HepG2 (cell line): ENCODE data around the gene ZNF175. TPM values are rescaled to one million over a fixed set of nuclear protein-coding genes. Genes with fewer than 3 reads are reported as not detected.

ENCODE experiments used
- ATF2 ChIP-seq: sonication (generic); formaldehyde crosslinking; IDR thresholded peaks from 2 replicates; pipeline ENCODE4 v1.4.0; 2020; ENCODE audit warnings: missing genetic modification reagents
- CREM ChIP-seq, 2 experiments: sonication (generic) in 1 of 2; formaldehyde crosslinking in 1 of 2; IDR thresholded peaks; 2 replicates each; pipeline versions ENCODE4 v1.4.0 to v1.6.1; 2016 to 2020; ENCODE audit warnings: antibody characterized with exemption in 1 of 2, mild to moderate bottlenecking in 1 of 2, missing genetic modification reagents in 1 of 2
- ELF1 ChIP-seq: sonication (generic); formaldehyde crosslinking; IDR thresholded peaks from 2 replicates; pipeline ENCODE4 v1.4.0; 2020; ENCODE audit warnings: missing genetic modification reagents
- GATAD1 ChIP-seq: IDR thresholded peaks from 2 replicates; pipeline ENCODE4 v1.6.1; 2016; ENCODE audit warnings: missing genetic modification reagents, missing compliant biosample characterization
- HCFC1 ChIP-seq: fragments of 150-350 bp; IDR thresholded peaks from 2 replicates; pipeline ENCODE4 v1.6.1; 2014; ENCODE audit warnings: low read depth, low read length
- HOXA3 ChIP-seq: sonication (generic); formaldehyde crosslinking; IDR thresholded peaks from 2 replicates; pipeline ENCODE4 v1.5.0; 2020; ENCODE audit warnings: missing genetic modification reagents
- KAT8 ChIP-seq: IDR thresholded peaks from 2 replicates; pipeline ENCODE4 v1.6.1; 2016; ENCODE audit warnings: missing genetic modification reagents, missing compliant biosample characterization
- KDM5B ChIP-seq: sonication (generic); formaldehyde crosslinking; IDR thresholded peaks from 2 replicates; pipeline ENCODE4 v1.4.0; 2020; ENCODE audit warnings: missing genetic modification reagents, mild to moderate bottlenecking, borderline replicate concordance
- MXI1 ChIP-seq: IDR thresholded peaks from 3 replicates; pipeline ENCODE4 v1.6.1; 2012; ENCODE audit warnings: low read depth, low read length, inconsistent platforms, borderline replicate concordance
- POLR2G ChIP-seq: fragments of 200-400 bp; formaldehyde crosslinking; IDR thresholded peaks from 2 replicates; pipeline ENCODE4 v1.6.1; 2018; ENCODE audit warnings: mild to moderate bottlenecking, low read depth, low read length, moderate library complexity
- SUZ12 ChIP-seq: fragments of 150-350 bp; IDR thresholded peaks from 2 replicates; pipeline ENCODE4 v1.6.1; 2014; ENCODE audit warnings: low read depth, low read length
- TARDBP ChIP-seq: sonication (generic); formaldehyde crosslinking; IDR thresholded peaks from 2 replicates; pipeline ENCODE4 v1.8.0; 2022; ENCODE audit warnings: mild to moderate bottlenecking, missing genetic modification reagents
- TEAD3 ChIP-seq: optimal IDR thresholded peaks from 2 replicates; pipeline ENCODE3; 2016; ENCODE audit warnings: borderline replicate concordance
- ZBTB4 ChIP-seq: sonication (generic); formaldehyde crosslinking; IDR thresholded peaks from 2 replicates; pipeline ENCODE4 v1.4.0; 2020; ENCODE audit warnings: missing genetic modification reagents, mild to moderate bottlenecking, borderline replicate concordance
- ZNF772 ChIP-seq: sonication (generic); formaldehyde crosslinking; IDR thresholded peaks from 2 replicates; pipeline ENCODE4 v1.5.0; 2020; ENCODE audit warnings: mild to moderate bottlenecking, missing genetic modification reagents
- ZNF788 ChIP-seq: sonication (generic); formaldehyde crosslinking; IDR thresholded peaks from 2 replicates; pipeline ENCODE4 v1.5.0; 2020; ENCODE audit warnings: mild to moderate bottlenecking, missing genetic modification reagents, borderline replicate concordance
- ZZZ3 ChIP-seq: sonication (generic); formaldehyde crosslinking; IDR thresholded peaks from 2 replicates; pipeline ENCODE4 v1.4.0; 2020; ENCODE audit warnings: missing genetic modification reagents, mild to moderate bottlenecking, borderline replicate concordance
- polyA plus RNA-seq, 8 experiments: library from polyadenylated mRNA; depleted of rRNA in 3 of 8; stranded (reverse) in 7 of 8; unstranded in 1 of 8; fragments of >200 nt; fragmentation: Illumina TruSeq in 4 of 8; extraction: Trizol in 4 of 8; gene quantifications; 2 replicates each; pipeline versions ENCODE4 v1.2.1 to v1.2.3, GENCODE V29; 2011 to 2016; ENCODE audit warnings: low read depth in 4 of 8, missing spikeins in 1 of 8, mixed read lengths in 1 of 8; ENCODE audit not compliant: insufficient read depth in 1 of 8
- total RNA-seq, 5 experiments: library from RNA; depleted of rRNA; stranded (reverse); fragments of >200 nt; fragmentation: Illumina TruSeq; extraction: Trizol; gene quantifications; 2 replicates each; pipeline ENCODE4 v1.2.3, GENCODE V29; 2016; ENCODE audit warnings: low read depth in 1 of 5
- TF ChIP-seq, protein P1 (sequence below): sonication (generic); formaldehyde crosslinking; IDR thresholded peaks from 2 replicates; pipeline ENCODE4 v1.4.0; 2020; ENCODE audit warnings: missing genetic modification reagents
- TF ChIP-seq, protein P2 (sequence below), 2 experiments: sonication (generic) in 1 of 2; formaldehyde crosslinking in 1 of 2; IDR thresholded peaks; 2 replicates each; pipeline versions ENCODE4 v1.4.0 to v1.6.1; 2018 to 2020; ENCODE audit warnings: missing genetic modification reagents in 2 of 2, borderline replicate concordance in 1 of 2, low read depth in 1 of 2, mild to moderate bottlenecking in 1 of 2, missing biosample characterization in 1 of 2

Gene ZNF175
- total and polyA plus RNA-seq, 2 of the 13 experiments (the other 11 are each of a cell fraction or from before 2014, with no cell fraction given): 1.2 to 1.5 TPM

DNA sequence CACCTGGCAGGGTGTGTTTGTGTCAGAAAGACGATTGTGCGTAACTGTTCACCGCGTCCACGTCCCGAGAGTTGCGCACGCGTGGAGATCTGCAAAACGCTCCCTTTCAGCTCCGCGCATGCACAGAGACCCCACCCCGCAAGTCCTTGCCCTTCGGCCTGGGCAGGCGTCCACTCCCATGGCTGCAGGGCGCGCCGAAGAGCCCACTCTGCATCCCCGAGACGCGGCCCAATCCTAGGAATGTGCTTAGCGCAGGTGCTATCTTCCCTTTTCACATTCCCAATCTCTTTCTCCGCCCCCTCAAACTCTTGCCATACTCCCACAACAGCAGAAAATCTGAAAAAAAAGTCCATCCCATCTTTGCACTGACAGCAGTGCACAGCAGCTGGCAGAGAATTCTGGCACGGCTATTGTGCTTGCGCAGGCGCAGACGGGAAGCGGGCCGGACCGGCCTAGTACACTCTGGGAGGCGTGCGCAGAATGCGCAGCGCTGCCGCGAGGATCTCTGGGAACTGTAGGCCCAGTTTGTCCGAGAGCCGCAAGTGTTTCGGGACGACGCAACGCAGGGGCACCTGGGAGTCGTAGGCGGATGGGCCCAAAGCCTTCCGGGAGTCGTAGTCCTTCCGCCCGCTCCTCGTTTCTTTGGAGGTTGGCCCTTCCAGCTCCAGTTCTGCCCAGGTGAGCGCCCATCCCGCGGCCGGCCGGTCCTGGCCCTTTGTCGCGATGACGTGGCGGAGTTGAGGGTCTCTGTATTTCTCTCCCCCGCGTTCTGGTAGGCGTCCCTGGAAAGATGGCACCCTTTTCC is 23.1 kb downstream of the ZNF175 start (continued):
- TF ChIP-seq, protein P1, sequence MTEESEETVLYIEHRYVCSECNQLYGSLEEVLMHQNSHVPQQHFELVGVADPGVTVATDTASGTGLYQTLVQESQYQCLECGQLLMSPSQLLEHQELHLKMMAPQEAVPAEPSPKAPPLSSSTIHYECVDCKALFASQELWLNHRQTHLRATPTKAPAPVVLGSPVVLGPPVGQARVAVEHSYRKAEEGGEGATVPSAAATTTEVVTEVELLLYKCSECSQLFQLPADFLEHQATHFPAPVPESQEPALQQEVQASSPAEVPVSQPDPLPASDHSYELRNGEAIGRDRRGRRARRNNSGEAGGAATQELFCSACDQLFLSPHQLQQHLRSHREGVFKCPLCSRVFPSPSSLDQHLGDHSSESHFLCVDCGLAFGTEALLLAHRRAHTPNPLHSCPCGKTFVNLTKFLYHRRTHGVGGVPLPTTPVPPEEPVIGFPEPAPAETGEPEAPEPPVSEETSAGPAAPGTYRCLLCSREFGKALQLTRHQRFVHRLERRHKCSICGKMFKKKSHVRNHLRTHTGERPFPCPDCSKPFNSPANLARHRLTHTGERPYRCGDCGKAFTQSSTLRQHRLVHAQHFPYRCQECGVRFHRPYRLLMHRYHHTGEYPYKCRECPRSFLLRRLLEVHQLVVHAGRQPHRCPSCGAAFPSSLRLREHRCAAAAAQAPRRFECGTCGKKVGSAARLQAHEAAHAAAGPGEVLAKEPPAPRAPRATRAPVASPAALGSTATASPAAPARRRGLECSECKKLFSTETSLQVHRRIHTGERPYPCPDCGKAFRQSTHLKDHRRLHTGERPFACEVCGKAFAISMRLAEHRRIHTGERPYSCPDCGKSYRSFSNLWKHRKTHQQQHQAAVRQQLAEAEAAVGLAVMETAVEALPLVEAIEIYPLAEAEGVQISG: peak; percentile 80
- TF ChIP-seq ATF2 (CRISPR knock-in tag): peak; percentile 39; the same call in 1 of the 2 replicates
- 0 out of 2 replicates have a peak, but pooled peaks have one; percentile 49 for TF ChIP-seq TARDBP (CRISPR knock-in tag)
- peak; percentile 53; the same call in 1 of the 2 replicates for TF ChIP-seq HOXA3
- no peak for TF ChIP-seq ZBTB4 (CRISPR knock-in tag)
- TF ChIP-seq GATAD1 (CRISPR knock-in tag): peak; percentile 68
- 0 out of 2 replicates have a peak, but pooled peaks have one; percentile 33 for TF ChIP-seq POLR2G
- TF ChIP-seq, protein P2, sequence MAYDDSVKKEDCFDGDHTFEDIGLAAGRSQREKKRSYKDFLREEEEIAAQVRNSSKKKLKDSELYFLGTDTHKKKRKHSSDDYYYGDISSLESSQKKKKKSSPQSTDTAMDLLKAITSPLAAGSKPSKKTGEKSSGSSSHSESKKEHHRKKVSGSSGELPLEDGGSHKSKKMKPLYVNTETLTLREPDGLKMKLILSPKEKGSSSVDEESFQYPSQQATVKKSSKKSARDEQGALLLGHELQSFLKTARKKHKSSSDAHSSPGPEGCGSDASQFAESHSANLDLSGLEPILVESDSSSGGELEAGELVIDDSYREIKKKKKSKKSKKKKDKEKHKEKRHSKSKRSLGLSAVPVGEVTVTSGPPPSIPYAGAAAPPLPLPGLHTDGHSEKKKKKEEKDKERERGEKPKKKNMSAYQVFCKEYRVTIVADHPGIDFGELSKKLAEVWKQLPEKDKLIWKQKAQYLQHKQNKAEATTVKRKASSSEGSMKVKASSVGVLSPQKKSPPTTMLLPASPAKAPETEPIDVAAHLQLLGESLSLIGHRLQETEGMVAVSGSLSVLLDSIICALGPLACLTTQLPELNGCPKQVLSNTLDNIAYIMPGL (CRISPR knock-in tag; IDR thresholded peaks at IDR 0.05; ENCODE audit: borderline replicate concordance in 1 of 2, low read depth in 1 of 2): 0 out of 4 replicates have a peak, but pooled peaks of 1 of the 2 experiments have one; percentile 49
- TF ChIP-seq ZZZ3: 0 out of 2 replicates have a peak, but pooled peaks have one; percentile 45
- TF ChIP-seq CREM (IDR thresholded peaks at IDR 0.05): peak; percentile 97
- TF ChIP-seq CREM (CRISPR knock-in tag; IDR thresholded peaks at IDR 0.05): no peak
- 0 out of 2 replicates have a peak, but pooled peaks have one; percentile 50 for TF ChIP-seq KAT8
- peak; percentile 45 for TF ChIP-seq TEAD3 (CRISPR knock-in tag)
- peak; percentile 78 for TF ChIP-seq ELF1 (CRISPR knock-in tag)
- peak; percentile 79 for TF ChIP-seq SUZ12
- TF ChIP-seq HCFC1: peak; percentile 92
- TF ChIP-seq ZNF788 (CRISPR knock-in tag): peak; percentile 40; the same call in 1 of the 2 replicates
- TF ChIP-seq KDM5B: peak; percentile 37; the same call in 1 of the 2 replicates
- peak; percentile 36; the same call in 1 of the 3 replicates for TF ChIP-seq MXI1
- 0 out of 2 replicates have a peak, but pooled peaks have one; percentile 49 for TF ChIP-seq ZNF772 (CRISPR knock-in tag)
